HG03432 (cell line): Measurements from ENCODE around the gene ATIC.

ENCODE experiments used
- ATAC-seq: cut with Tn5 transposase; IDR thresholded peaks from one replicate; pipeline ENCODE4 v1.9.1; 2021; ENCODE audit warnings: mild to moderate bottlenecking, moderate library complexity; ENCODE audit not compliant: unreplicated experiment

The ATIC gene

DNA sequence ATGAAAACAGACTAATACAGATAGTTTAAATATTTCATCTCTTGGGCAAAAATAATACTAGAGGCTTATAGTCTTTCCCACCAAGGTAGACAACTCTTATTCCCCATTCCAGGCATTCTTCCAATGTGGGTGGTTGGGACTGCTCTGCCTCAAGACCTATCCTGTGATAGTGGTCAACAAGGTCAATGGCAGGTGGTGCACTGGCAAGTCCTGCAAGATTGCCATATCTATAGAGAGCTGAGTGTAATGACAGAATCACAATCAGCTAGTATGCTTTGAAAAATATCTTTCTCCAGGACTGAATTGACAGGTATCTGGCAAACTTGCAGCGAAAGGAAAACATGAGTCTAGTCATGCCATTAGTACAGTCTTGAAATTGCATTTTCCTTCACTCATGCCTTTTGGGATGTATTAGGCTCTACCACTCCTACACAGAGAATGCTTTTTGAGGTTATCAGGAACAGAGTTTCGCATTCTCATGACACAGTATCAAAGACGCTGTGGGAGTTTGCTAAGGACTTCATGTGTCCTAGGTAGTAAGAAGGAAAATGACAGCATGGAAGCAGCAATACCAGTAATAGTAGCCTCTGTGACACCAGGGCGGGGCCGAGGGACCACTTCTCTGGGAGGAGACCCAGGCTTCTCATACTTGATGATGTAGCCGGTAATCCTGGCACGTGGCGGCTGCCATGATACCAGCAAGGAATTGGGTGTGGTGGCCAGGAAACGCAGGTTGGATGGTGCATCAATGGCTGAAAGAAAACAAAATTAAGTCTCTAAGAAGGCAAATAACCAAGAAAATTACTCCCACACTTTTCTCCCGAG is 63.0 kb downstream of the ATIC start:
- ATAC-seq, result no peak

DNA sequence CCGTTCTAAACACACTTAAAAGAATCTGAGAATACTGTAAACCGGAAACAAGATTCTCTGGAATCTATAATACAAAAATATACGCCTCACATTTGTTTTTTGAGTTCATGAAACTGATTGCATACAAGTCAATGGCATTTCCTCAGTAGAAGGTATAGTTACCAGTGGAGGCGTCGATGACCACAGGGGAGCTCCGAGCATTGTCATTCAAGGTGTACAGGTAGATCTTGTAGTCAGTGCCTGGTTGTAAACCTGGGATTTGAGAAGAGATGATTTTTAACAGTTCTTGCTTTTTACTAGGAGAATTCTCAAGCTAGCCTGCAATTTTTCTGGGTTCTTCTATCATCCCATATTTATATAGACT is 63.6 kb downstream of the ATIC start:
- ATAC-seq, result no peak

DNA sequence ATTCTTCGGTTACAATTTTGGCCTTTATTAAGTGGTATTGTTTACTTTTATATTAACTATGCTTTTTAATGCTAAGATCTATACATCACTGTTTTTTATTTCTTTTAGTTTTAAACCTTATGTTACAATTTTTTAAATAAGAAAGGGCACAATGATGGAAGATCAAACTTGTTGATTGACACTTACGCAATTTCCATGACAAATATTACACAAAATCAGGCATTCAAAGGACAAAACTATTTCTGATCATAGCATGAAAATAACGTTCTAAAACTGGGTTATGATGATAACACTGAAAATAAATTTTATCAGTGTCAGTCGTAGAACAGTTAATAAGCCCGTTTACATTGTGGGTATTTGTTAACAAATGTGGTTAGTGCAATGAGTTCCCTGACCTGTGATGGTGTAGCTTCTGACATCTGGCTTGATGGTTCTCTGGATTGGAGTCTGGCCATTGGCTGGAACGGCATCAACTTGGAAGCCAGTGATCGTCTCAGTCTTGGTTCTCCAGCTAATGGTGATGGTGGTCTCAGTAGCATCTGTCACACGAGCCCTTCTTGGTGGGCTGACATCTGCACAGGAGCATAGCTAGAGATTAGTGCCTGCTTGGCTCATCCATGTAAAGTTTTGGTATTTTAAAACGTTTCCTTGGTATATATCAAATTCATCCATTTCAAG is 64.4 kb downstream of the ATIC start:
- ATAC-seq, result no peak

DNA sequence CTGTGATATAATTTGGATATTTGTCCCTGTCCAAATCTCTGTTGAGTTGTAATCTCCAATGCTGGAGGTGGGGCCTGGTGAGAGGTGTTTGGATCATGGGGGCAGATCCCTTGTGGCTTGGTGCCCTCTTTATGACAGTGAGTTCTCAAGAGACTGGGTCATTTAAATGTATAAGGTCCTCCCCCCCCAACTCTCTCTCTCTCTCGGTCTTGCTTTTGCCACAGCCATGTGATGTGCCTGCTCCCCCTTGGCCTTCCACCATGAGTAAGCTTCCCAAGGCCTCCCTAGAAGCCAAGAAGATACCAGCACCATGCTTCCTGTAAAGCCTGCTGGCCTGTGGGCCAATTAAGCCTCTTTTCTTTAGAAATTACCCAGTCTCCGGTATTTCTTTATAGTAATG is 65.4 kb downstream of the ATIC start:
- ATAC-seq, result no peak

DNA sequence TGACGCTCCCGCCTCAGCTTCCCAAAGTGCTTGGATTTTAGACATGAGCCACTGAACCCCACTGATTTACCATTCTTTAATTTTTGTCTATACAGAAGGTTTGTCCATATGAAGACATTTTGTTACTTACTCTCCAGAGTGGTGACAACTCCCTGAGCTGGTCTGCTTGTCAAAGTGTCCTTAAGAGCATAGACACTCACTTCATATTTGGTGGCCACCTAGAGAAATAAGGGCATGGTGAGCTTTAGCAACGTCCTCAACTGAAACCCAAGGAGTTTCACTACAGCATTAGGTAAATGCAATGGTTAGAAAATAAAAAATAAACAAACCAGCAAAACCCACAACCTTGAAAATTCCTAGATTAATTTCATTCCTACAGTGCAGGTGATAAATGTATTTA is 66.2 kb downstream of the ATIC start:
- ATAC-seq, result no peak

DNA sequence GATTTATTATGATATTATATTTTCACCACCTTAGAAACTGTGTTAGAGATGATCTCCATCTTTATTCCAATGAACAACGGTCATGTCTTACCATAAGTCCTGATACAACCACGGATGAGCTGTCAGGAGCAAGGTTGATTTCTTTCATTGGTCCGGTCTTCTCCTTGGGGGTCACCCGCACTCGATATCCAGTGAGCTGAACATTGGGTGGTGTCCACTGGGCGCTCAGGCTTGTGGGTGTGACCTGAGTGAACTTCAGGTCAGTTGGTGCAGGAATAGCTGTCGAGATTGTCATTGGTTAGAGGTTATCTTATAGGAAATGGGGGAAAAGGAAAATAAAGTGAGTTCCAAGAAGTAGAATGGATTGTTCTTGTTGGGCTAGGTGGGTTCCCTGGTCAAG is 67.2 kb downstream of the ATIC start:
- ATAC-seq, result no peak

DNA sequence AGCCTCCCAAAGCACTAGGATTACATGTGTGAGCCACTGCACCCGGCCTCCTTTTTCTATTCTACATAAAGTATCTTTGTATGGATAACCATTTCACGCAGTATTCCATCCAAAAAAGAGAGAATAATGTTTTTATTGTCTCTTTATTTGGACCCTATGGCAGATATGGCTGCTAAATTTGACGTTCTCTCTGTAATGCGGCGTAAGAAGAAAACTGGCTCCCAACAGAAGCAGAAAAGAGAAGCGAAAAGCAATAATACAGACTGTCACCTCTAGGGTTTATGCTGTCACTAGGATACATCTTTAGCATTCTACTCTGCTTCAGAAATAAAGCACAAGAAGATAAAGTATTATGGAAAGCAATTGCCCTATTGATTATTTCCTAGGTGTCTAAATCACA is 68.1 kb downstream of the ATIC start:
- ATAC-seq, result no peak

DNA sequence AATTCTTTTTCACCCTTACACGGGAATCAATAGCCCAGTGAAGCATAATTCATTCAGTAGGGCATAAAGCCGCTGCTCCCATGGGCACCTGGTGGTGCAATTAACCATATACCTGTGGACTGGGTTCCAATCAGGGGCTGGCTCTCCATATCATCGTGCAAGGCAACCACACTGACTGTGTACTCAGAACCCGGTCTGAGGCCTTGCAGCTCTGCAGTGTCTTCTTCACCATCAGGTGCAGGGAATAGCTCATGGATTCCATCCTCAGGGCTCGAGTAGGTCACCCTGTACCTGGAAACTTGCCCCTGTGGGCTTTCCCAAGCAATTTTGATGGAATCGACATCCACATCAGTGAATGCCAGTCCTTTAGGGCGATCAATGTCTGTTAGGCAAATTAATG is 68.8 kb downstream of the ATIC start:
- no peak for ATAC-seq

DNA sequence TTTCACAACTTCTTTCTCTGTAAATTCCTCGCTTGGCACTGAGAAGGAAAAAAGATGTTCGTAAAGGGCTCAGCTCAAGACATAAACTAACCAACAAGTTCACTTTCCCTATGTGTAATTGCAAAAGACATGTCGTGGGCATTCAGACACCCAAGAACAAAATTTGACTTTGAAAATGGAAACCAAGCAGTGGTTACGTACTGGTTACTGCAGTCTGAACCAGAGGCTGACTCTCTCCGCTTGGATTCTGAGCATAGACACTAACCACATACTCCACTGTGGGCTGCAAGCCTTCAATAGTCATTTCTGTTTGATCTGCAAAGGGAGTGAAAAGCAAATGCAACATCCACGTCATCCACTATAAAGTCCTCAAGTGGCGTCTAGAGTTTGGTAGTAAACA is 70.2 kb downstream of the ATIC start:
- ATAC-seq, result no peak

DNA sequence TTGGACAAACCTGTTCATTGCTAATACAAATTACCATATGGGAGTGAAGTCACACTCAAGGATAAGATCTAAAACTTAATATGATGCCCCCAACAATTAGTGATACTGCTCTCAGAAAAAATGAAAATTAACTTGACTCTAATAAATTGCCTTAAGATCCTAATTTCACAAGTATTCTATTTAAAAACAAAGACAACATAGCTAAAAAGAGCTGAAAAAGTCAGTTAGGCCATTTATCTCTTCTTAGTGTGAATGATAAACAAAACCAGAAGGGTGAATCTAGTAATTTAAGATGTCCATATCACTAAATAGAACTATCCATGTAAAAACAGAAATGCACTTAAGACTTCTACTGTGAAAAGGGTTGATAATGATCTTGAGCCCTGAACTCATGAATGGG is 70.6 kb downstream of the ATIC start:
- no peak for ATAC-seq

DNA sequence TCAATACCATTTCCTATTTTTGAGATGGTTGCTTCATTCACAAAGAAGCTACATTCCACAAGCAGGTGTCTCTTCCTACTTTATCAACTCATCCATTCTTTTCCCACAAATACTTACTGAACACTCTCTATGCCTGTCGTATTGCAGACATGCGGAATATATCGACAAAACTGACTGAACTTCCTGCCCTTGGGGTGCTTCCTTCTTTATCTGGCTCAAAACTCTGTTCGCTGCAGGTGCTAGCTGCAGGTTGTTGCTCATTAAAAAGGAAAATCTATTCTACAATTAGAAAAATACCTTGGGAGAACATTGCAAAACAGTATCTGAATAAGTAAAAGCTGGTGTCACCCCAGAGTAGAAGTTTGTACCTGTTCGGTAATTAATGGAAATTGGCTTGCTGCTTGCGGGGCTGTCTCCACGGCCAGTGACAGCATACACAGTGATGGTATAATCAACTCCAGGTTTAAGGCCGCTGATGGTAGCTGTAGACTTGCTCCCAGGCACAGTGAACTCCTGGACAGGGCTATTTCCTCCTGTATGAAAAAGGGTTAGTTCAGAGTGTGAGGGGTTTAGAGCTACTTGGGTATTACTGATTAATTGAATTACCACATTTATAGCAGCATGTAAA is 71.9 kb downstream of the ATIC start:
- no peak for ATAC-seq

DNA sequence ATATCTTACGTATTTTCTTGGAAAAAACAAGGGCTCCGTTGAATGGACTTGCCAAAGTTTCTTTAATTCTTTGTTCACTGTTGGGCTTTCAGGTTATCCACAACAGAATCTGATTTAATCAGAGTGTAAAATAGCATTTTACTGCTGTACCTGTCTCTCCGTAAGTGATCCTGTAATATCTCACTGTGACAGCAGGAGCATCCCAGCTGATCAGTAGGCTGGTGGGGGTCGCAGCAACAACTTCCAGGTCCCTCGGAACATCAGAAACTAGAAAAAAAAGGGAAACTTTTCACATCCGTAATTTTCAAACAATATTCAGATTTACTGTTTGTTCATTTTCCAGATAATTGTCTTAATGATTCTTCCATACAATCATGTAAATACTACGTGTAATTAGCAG is 72.9 kb downstream of the ATIC start:
- ATAC-seq, result no peak

DNA sequence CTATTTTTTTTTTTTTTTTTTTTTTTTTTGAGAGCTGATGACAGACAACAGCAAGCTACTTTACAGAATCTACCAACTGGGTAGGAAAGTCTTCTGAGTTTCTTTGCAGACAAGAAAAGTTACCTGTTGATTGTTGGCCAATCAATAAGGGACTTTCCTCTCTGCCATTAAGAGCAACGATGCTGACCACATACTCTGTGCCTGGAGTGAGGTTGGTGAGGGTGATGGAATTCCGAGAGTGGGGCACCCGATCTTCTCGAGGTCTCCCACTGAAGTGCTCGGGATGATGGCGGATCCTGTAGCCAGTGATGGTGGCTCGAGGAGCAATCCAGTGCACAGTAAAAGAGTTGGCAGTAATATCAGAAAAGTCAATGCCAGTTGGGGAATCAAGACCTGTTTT is 74.7 kb downstream of the ATIC start:
- ATAC-seq, result no peak

DNA sequence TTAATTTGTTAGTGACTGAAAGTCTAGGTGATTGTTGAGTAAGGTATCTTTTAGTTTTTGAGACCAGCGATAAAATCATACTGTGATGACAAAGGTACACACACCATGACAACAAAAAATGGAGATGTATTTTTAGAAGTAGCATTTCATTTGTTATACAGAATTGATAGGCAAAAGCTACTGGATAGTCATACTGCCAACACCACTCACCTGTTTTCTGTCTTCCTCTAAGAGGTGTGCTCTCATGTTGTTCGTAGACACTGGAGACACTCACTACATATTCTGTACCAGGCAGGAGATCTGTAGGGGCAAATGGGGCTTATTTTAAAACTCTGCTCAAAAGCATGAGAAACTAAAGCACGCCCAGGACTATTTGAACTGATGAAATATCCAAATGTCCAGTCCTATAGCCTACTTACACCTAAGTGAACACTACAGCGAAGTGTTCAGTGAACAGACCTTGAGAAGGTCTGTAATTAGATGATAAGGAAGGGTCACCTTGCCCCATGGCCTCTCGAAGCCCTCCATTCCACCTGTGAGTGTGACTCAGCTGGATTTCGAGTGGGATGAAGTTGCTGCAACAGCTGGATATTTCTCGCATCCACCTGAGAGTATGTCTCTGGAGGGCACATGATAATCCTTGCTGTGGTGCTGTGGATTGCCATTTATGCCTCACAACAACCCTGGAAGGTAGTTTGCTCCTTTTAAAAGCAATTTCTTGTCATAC is 76.3 kb downstream of the ATIC start:
- no peak for ATAC-seq

DNA sequence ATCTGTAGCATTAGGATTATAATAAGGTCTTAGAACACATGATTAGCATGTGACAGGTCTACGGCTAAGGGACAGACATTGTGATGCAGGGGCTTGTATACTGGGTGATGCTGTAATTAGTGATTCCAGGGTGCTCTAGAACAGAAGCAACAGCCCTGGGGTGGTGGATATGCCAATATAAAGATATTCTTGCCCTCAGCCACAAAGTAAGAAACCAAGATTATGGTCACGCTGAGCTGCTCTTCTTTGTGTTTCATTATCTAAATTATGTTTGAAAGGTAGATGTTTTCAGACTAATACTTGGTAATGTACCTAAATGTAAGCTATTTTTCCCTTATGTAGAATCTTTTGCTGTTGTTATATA is 78.7 kb downstream of the ATIC start:
- no peak for ATAC-seq

DNA sequence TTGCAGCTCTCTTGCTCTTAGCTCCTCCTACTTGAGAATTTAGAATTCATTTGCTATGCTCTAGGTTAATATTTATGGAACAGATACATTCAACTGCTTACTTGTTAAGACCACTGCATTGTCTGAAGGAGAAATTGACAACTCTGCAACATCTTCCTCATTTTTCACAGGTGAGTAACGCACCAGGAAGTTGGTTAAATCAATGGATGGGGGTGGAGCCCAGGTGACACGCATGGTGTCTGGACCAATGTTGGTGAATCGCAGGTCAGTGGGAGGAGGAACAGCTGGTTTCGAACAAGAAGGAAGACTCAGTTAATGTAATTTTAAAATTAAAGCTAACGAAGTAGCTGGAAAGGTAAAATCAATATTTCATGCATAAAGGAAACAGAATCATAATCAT is 79.7 kb downstream of the ATIC start:
- no peak for ATAC-seq

DNA sequence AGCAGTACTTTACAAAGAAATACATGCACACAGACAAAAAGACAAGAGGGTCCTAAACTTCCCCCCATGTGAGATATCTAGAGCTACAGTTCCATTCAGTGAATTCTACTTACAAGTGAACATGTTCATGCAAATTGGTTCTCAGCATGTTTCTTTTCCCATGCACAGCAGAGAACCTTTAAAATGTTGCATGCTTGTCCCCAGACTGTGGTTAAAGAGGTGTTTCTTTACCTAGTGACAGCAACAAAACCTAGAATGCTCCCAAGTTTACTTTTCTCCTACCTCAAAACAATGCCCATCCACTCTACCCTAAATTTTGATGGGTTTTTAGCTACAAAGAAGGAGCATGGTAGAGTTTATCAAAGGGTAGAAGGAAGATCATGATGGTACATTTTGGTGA is 80.3 kb downstream of the ATIC start:
- ATAC-seq, result no peak

DNA sequence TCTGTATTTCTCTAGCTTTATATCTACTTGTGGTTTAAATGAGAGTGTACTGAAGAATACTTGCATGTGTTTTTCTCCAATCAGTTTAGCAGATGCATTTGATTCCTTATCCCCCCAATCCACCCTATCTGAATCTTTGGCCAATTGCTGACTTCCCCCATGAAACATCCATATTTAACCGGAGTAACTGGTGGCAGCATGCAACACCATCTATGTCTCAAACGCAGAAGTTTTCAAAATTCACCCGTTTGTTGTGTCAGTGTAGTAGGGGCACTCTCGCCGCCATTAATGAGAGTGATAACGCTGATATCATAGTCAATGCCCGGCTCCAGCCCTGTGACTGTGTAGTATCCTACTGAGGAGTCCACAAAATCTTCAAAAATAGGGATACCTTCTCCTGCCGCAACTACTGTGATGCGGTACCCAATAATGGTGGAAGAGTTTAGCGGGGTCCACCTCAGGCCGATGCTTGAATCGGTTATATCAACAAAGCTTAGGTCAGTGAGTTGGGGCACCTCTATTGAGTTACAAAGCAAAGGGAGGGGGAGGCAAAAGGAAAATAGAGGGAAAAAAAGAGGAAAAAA is 80.9 kb downstream of the ATIC start:
- no peak for ATAC-seq

DNA sequence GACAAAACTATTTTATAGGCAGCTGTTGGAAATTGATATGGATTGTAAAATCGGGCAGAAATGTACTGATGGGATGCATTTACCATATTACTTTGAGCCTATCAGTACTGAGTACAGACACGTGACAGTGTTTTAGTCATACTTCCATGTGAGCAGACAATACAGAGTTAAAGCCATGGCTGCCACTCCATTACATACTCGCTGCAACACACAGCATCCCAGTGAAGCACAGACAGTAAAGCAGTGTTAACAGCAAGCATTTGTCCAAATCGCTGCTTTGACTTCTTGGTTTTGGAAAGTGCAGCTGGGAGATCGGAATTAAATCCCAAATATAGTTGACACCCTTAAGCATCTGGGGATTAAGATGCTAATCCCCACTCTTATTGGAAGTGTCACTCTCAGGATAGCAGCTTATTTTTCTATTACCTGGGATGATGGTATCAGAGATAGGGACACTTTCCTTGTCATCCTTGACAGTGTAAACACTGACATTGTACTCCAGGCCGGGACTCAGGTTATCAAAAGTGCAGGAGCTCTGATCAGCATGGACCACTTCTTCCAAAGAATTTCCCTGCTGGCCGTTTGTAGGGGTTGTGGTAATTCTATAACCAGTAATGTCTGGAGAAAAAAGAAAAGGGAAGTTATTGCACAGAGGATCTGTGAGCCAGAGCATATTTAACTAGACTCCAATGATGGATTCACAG is 82.4 kb downstream of the ATIC start:
- ATAC-seq, result no peak

DNA sequence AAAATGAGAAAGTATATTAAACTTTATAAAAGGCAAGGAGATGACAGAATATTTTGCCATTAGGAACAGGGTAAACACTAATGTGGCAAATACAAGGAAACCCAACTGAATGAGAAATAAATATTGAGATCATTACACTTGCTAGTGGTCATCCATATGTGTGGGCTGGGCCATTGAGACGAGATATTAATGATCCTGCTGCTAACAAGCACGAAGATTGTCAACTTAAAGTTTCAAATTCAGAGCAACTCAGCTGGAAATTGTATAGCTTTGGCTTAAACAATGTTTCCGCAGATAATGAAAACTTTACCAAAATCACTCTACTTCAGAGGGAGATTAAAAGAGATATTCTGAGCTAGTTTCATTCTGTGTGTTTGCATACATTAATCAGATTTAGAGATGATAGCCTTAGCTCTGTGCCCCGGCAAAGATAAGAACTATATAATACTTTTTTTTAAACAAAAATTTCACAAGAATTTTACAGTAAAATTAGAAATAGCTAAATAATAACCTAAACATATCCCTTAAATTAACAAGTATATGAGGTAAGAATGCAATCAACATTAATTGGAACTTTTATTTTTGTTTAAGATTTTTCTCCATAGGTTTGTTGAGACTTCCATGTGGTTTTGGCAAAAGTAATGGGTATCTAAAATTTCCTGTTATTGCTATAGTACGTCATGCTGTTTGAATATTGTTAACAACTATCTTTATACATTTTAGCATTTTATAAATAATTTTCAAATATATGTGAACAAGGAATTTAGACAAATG is 84.0 kb downstream of the ATIC start:
- no peak for ATAC-seq
